OCI-LY3 (cell line): ENCODE data around the gene IGSF11.

Source experiments
- H2AFZ ChIP-seq: fragments of 200-600, 300-600 bp; shearing (Covaris generic); 2 replicates; pipeline ENCODE4 v1.6.0; 2014; ENCODE audit warnings: antibody characterized with exemption, low read depth, low read length
- H3K27ac ChIP-seq: fragments of 200-600, 300-600 bp; sonication (generic); 2 replicates; pipeline ENCODE4 v1.5.1; 2014; ENCODE audit warnings: mild to moderate bottlenecking, low read length, moderate library complexity, mixed read lengths
- H3K27me3 ChIP-seq: fragments of 200-600, 300-600 bp; sonication (generic); 2 replicates; pipeline ENCODE4 v1.6.1; 2014; ENCODE audit warnings: low read depth, low read length, mixed read lengths
- H3K36me3 ChIP-seq: fragments of 200-600, 300-600 bp; sonication (generic); replicated peaks from 2 replicates; pipeline ENCODE3; 2014; ENCODE audit warnings: low read depth, low read length, mixed read lengths
- H3K4me1 ChIP-seq: fragments of 300-600, 200-600 bp; sonication (generic); 2 replicates; pipeline ENCODE4 v1.6.1; 2014; ENCODE audit warnings: low read length, mixed read lengths
- H3K4me2 ChIP-seq: fragments of 200-600, 300-600 bp; sonication (generic); 2 replicates; pipeline ENCODE4 v1.6.1; 2014; ENCODE audit warnings: low read length, mixed read lengths
- H3K4me3 ChIP-seq: fragments of 300-600, 200-600 bp; sonication (generic); 2 replicates; pipeline ENCODE4 v1.5.1; 2014; ENCODE audit warnings: antibody characterized with exemption, mild to moderate bottlenecking, low read length, moderate library complexity
- H3K79me2 ChIP-seq: fragments of 300-600, 200-600 bp; shearing (Covaris generic); 2 replicates; pipeline ENCODE4 v1.6.1; 2014; ENCODE audit warnings: mild to moderate bottlenecking, low read length, mixed read lengths
- H3K9ac ChIP-seq: fragments of 300-600, 200-600 bp; shearing (Covaris generic); 2 replicates; pipeline ENCODE4 v1.6.0; 2014; ENCODE audit warnings: mild to moderate bottlenecking, low read length, moderate library complexity
- H3K9me3 ChIP-seq: fragments of 200-600, 300-600 bp; shearing (Covaris generic); 2 replicates; pipeline ENCODE4 v1.6.1; 2014; ENCODE audit warnings: low read length, mixed read lengths; ENCODE audit not compliant: insufficient read depth
- H4K20me1 ChIP-seq: fragments of 200-600, 300-600 bp; sonication (generic); 2 replicates; pipeline ENCODE4 v1.6.1; 2016; ENCODE audit warnings: low read length, mixed read lengths; ENCODE audit not compliant: insufficient read depth
- EZH2phosphoT487 ChIP-seq: fragments of 200-600 bp; shearing (Covaris generic); IDR thresholded peaks from 2 replicates; pipeline ENCODE4 v1.6.1; 2018; ENCODE audit warnings: antibody characterized with exemption, mixed run types, low read depth
- TF ChIP-seq, protein P1 (sequence below): fragments of 200-600, 300-600 bp; sonication (generic); IDR thresholded peaks from 2 replicates; pipeline ENCODE4 v1.5.1; 2014; ENCODE audit warnings: antibody characterized with exemption, low read length, low read depth

Gene IGSF11

DNA sequence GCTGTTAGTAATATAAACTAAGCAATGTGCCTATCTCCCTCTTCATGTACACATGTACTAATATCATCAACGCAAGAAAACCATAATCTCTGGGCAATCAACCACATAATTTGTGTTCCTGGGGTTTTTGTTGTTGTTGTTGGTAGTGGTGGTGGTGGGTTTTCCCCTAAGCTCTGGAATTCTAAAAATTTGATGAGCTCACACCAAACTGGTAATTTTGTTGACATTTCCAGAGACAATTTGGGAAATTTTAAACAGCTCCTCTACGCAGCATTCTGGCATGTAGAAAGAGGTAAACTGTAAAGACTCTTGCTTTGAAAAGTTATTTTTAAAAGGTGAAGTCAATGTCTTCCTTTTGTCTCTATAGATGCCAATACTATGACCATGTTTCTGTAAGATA is 126.7 kb downstream of the IGSF11 start:
- Histone ChIP-seq H3K9me3 (no peaks in the 10 kb centered on the region), H3K4me3 (no peak overlapping the region), H3K27me3 (no peaks in the 10 kb centered on the region; the same call in 1 of the 2 replicates), H3K4me2 (no peak overlapping the region), H3K79me2 (no peaks in the 10 kb centered on the region), H3K9ac (no peak overlapping the region), H4K20me1 (no peaks in the 10 kb centered on the region), H3K4me1 (no peaks in the 10 kb centered on the region), H2AFZ (no peak overlapping the region), H3K27ac (no peak overlapping the region), H3K36me3 (no peaks in the 10 kb centered on the region)
- TF ChIP-seq, protein P1, sequence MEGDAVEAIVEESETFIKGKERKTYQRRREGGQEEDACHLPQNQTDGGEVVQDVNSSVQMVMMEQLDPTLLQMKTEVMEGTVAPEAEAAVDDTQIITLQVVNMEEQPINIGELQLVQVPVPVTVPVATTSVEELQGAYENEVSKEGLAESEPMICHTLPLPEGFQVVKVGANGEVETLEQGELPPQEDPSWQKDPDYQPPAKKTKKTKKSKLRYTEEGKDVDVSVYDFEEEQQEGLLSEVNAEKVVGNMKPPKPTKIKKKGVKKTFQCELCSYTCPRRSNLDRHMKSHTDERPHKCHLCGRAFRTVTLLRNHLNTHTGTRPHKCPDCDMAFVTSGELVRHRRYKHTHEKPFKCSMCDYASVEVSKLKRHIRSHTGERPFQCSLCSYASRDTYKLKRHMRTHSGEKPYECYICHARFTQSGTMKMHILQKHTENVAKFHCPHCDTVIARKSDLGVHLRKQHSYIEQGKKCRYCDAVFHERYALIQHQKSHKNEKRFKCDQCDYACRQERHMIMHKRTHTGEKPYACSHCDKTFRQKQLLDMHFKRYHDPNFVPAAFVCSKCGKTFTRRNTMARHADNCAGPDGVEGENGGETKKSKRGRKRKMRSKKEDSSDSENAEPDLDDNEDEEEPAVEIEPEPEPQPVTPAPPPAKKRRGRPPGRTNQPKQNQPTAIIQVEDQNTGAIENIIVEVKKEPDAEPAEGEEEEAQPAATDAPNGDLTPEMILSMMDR: no peak
- no peak for TF ChIP-seq EZH2phosphoT487

DNA sequence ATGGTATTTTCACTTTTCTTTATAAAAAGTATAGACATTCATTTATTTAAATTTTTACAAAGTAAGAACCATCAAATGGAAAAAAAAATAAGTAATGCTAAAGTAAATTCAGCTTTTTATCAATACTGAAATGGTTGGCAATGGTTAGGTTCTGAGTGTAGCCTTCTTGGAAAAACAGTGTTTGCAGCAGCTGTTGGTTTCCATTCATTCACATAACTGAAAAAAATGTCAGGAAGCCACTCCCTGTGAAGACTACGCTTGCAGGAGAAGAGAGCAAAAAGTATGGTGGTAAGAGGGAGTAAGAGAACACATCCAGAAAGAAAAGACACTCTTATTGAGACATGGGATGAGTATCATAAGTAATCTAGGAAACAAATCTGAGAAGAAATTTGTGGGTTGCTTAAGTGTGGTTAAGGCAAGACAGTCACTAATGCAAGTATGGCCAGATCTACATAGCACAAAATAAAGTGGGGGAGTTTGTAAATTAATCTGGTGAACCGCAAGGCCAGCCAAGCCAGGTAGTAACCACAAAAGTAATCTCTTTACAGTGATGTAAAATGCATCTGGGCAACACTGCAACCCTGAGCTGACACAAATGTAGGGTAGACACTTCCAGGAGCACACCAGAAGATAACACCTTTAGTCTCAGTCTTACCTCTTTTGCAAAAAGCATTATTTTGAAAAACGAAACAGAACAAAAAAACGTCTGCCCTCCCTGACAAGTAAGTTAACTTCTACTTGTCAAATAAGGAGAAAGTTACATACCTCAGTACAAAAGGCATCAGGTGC is 133.7 kb downstream of the IGSF11 start:
- H3K27me3 ChIP-seq: no peaks in the 10 kb centered on the region; the same call in 1 of the 2 replicates
- H2AFZ ChIP-seq: no peak overlapping the region
- H3K27ac ChIP-seq: no peak overlapping the region
- no peaks in the 10 kb centered on the region for H3K4me1 ChIP-seq
- no peak overlapping the region for H3K4me2 ChIP-seq
- H4K20me1 ChIP-seq: no peaks in the 10 kb centered on the region
- no peaks in the 10 kb centered on the region for H3K9me3 ChIP-seq
- no peaks in the 10 kb centered on the region for H3K36me3 ChIP-seq
- TF ChIP-seq, protein P1: no peak
- TF ChIP-seq EZH2phosphoT487: no peak
- no peaks in the 10 kb centered on the region for H3K79me2 ChIP-seq
- H3K4me3 ChIP-seq: no peak overlapping the region
- no peak overlapping the region for H3K9ac ChIP-seq

DNA sequence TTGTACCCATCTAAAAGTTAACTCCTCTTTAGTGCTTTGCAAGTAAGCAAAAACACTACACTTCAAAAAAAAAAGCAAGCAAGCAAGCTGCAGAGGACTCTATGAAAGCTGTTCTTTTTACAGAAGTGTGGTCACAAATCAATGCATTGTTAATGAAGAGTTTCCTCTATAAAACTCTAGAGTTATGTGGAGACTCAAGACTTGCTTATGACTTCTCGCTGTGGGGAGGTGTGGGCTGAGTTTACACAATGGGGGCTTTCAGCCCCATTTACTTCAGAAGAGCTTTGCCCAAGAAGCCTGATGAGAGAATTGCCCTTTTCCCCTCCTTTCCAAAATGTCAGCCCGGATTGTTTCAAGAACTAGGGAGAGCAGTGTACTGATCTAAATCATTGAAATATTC is 144.4 kb downstream of the IGSF11 start:
- Histone ChIP-seq H3K4me2 (no peak overlapping the region), H4K20me1 (no peaks in the 10 kb centered on the region), H3K79me2 (no peaks in the 10 kb centered on the region), H3K4me3 (no peak overlapping the region), H3K27me3 (peaks cover 3% of the 10 kb centered on the region), H3K36me3 (no peaks in the 10 kb centered on the region), H3K9me3 (no peaks in the 10 kb centered on the region), H3K4me1 (no peaks in the 10 kb centered on the region), H2AFZ (no peak overlapping the region), H3K27ac (no peak overlapping the region), H3K9ac (no peak overlapping the region)
- TF ChIP-seq EZH2phosphoT487: no peak
- TF ChIP-seq, protein P1: no peak

DNA sequence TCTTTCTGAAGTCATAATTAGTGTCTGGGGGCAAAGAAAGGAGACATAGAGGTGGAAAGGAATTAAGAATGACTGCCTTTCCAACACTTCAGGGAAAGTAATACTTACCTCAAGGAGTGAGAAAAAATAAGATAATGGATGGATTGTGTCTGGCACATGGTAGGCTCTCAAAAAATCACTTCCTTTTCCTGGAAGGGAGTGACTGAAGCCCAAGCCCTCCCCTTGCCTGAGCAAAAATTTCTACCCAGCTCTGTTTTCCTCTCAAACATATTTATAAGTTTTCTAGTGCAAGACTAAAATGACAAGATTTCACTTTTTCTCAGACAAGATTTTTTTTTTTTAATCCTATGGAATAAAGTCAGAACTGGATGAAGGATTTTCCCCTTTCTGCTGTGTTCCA is 145.0 kb downstream of the IGSF11 start:
- H3K9me3 ChIP-seq: no peaks in the 10 kb centered on the region
- no peaks in the 10 kb centered on the region for H3K36me3 ChIP-seq
- no peak overlapping the region for H3K9ac ChIP-seq
- H4K20me1 ChIP-seq: no peaks in the 10 kb centered on the region
- H3K79me2 ChIP-seq: no peaks in the 10 kb centered on the region
- H3K4me2 ChIP-seq: no peak overlapping the region
- H3K4me3 ChIP-seq: no peak overlapping the region
- H3K27me3 ChIP-seq: peaks cover 3% of the 10 kb centered on the region
- no peak overlapping the region for H2AFZ ChIP-seq
- H3K27ac ChIP-seq: no peak overlapping the region
- TF ChIP-seq EZH2phosphoT487: no peak
- TF ChIP-seq, protein P1: no peak
- H3K4me1 ChIP-seq: no peaks in the 10 kb centered on the region
